HG03520 (cell line): ENCODE data around the gene PLXDC1.
"Not testable (repeated sequence)": the region's sequence is repeated elsewhere in the genome, so short reads cannot be mapped to it uniquely, and the experiment has no call there.

Experiments used
- ATAC-seq: cut with Tn5 transposase; IDR thresholded peaks from one replicate; pipeline ENCODE4 v1.9.1; 2021; ENCODE audit warnings: mild to moderate bottlenecking, moderate library complexity; ENCODE audit not compliant: unreplicated experiment

The PLXDC1 gene

GRCh38 chr17:39071573-39071972, 79.9 kb downstream of the PLXDC1 start:
- ATAC-seq, result no peak

GRCh38 chr17:39069114-39069756, 82.2 kb downstream of the PLXDC1 start:
- no peak for ATAC-seq

GRCh38 chr17:39064819-39065218, 86.6 kb downstream of the PLXDC1 start:
- no peak for ATAC-seq

- ATAC-seq, result no peak
Measured at GRCh38 chr17:39064374-39064773, 87.1 kb downstream of the PLXDC1 start.

- ATAC-seq, result no peak
Measured at GRCh38 chr17:39063681-39064069, 87.8 kb downstream of the PLXDC1 start.

- no peak for ATAC-seq
Measured at GRCh38 chr17:39062846-39063680, 88.4 kb downstream of the PLXDC1 start.

GRCh38 chr17:39058524-39058923, 92.9 kb downstream of the PLXDC1 start:
- ATAC-seq, result no peak

- ATAC-seq, result no peak
Measured at GRCh38 chr17:39057701-39058206, 93.7 kb downstream of the PLXDC1 start.

GRCh38 chr17:39054111-39054645, 97.3 kb downstream of the PLXDC1 start:
- ATAC-seq, result no peak

GRCh38 chr17:39052423-39052822, 99.0 kb downstream of the PLXDC1 start:
- ATAC-seq, result not testable (repeated sequence)

- no peak for ATAC-seq
Measured at GRCh38 chr17:39051001-39051585, 100.3 kb downstream of the PLXDC1 start.

- ATAC-seq, result no peak
Measured at GRCh38 chr17:39045948-39046679, 105.3 kb downstream of the PLXDC1 start.

GRCh38 chr17:39036009-39036408, 115.4 kb downstream of the PLXDC1 start:
- ATAC-seq, result no peak

- ATAC-seq, result not testable (repeated sequence)
Measured at GRCh38 chr17:39035578-39035977, 115.9 kb downstream of the PLXDC1 start.

GRCh38 chr17:39028690-39029089, 122.7 kb downstream of the PLXDC1 start:
- no peak for ATAC-seq

GRCh38 chr17:39027455-39028035, 123.9 kb downstream of the PLXDC1 start:
- ATAC-seq, result no peak

GRCh38 chr17:39026980-39027451, 124.4 kb downstream of the PLXDC1 start:
- ATAC-seq, result no peak

GRCh38 chr17:39026346-39026745, 125.1 kb downstream of the PLXDC1 start:
- ATAC-seq, result not testable (repeated sequence)

GRCh38 chr17:39022924-39023323, 128.5 kb downstream of the PLXDC1 start:
- no peak for ATAC-seq

GRCh38 chr17:39020037-39020436, 131.4 kb downstream of the PLXDC1 start:
- ATAC-seq, result not testable (repeated sequence)
